Epithelial cell of esophagus (primary cell): Measurements from ENCODE around the gene RPL41.

ENCODE experiments used
- DNase-seq: peaks from one replicate; pipeline ENCODE4 v3.0.0; 2010; ENCODE audit warnings: low read depth
- H3K4me3 ChIP-seq: 2 replicates; pipeline ENCODE4 v1.5.1; 2011; ENCODE audit warnings: mild to moderate bottlenecking, low read length, control low read depth
- TF ChIP-seq, protein P1 (sequence below): IDR thresholded peaks from 2 replicates; pipeline ENCODE4 v1.5.1; 2011; ENCODE audit warnings: low read depth, mild to moderate bottlenecking, low read length, control low read depth, inconsistent platforms; ENCODE audit not compliant: insufficient read depth; ENCODE audit errors: missing control alignments

The RPL41 gene

DNA sequence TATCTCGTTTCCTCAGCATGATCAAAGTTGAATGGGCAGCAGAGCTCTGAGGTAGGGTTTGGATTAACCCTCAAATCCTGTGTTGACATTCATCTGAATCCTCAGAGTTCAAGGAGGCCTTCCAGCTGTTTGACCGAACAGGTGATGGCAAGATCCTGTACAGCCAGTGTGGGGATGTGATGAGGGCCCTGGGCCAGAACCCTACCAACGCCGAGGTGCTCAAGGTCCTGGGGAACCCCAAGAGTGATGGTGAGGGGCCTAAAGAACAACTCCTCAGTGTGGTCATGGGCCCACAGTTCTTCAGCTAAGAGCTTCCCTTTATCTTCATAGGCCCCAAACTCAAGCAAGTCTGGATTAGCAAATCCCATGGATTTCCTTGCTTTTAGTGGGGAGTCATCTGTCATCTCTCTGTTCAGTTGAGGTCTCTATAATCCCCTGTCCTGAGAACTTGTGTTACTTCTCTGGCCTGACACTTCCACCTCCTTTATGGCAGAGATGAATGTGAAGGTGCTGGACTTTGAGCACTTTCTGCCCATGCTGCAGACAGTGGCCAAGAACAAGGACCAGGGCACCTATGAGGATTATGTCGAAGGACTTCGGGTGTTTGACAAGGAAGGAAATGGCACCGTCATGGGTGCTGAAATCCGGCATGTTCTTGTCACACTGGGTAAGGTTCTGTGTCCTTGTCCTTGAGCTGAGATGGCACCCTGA, 43.2 kb downstream of the RPL41 start:
- H3K4me3 ChIP-seq = peak overlapping the region; percentile 100
- TF ChIP-seq, protein P1, sequence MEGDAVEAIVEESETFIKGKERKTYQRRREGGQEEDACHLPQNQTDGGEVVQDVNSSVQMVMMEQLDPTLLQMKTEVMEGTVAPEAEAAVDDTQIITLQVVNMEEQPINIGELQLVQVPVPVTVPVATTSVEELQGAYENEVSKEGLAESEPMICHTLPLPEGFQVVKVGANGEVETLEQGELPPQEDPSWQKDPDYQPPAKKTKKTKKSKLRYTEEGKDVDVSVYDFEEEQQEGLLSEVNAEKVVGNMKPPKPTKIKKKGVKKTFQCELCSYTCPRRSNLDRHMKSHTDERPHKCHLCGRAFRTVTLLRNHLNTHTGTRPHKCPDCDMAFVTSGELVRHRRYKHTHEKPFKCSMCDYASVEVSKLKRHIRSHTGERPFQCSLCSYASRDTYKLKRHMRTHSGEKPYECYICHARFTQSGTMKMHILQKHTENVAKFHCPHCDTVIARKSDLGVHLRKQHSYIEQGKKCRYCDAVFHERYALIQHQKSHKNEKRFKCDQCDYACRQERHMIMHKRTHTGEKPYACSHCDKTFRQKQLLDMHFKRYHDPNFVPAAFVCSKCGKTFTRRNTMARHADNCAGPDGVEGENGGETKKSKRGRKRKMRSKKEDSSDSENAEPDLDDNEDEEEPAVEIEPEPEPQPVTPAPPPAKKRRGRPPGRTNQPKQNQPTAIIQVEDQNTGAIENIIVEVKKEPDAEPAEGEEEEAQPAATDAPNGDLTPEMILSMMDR = no peak
- no peak for DNase-seq

DNA sequence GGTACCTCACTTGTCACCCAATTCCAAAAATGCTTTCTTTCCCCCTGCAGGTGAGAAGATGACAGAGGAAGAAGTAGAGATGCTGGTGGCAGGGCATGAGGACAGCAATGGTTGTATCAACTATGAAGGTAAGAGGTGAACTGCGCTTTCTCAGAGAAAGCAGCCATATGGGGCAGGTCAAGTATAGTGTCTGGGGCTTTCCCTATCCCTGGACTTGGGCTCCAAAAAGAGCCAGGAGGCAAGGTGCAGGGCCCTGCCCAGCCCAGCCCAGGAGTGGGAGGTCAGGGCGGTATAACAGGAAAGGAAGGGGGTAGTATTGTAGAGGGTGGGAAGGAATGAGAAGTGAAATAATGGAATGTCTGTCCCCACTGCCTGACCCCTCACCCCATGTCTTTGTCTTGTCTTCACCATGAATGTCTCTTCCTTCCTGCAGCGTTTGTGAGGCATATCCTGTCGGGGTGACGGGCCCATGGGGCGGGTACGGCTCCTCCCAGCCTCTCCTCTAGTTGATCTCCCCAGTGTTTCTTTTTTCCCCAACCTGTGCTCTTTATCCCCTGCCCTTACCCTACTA, 43.8 kb downstream of the RPL41 start:
- peak; percentile 55 for DNase-seq
- TF ChIP-seq, protein P1 = peak; percentile 15
- peak overlapping the region; percentile 100 for H3K4me3 ChIP-seq

DNA sequence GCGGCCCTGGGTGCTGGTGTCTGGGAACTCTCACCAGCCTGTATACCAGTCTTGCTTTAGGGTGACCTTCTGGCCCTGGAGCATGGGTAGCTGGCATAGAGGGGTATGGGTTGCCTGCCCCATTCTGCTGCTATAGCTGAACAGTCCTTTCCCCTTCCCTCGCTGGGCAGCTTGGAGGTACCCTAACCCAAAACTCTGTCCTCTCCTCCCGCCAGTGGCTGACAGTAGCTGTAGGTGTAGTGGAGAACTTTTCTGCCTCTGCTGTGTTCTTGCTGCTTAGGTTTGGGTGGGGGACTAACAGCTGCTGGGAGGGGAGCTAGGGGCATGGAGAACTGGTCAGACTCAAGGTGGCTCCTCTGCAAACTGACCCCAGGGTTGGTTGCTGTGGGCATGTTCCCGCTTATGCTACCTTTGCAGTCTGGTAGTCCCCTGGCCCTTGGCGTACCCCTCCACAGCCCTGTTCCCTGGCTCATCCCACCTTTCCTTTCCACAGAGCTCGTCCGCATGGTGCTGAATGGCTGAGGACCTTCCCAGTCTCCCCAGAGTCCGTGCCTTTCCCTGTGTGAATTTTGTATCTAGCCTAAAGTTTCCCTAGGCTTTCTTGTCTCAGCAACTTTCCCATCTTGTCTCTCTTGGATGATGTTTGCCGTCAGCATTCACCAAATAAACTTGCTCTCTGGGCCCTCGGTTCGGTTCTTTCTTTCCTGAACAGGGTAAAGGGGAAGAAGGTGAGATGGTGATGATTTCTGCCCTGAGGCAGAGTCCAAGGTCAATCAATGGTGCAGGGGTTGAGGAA, 44.7 kb downstream of the RPL41 start:
- TF ChIP-seq, protein P1 = no peak
- peak overlapping the region; percentile 100 for H3K4me3 ChIP-seq
- no peak for DNase-seq

DNA sequence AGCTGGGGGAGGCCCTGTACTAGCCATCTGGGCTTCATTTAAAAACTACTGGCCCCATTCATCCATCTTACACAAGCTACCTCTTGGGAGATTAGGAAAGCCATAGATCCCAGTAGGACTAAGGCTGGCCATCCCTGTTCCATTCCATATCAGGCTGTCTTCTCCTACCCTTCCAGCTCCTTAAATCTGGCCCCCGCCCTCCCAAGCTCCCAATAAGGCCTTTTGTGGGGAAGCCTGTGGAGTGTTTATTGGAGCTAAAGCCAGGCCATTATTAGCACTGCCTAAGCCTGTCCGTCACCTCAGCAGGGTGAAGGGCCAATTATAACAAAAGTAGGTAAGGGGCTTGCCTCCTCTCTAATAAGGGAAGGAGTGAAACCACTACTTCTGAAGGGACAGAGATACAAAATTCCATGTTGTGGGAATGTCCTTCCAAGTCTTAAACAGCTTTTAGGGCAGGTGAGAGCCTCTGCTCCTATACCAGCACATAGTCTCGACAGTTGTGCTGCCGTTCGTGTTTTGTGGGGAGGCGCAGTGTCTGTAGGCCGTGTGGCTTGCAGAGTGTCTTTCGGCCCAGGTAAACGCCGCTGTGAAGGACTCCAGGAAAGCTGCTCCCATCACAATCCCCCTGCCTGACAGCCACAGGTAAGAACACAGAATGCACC, 45.4 kb downstream of the RPL41 start:
- TF ChIP-seq, protein P1 = no peak
- H3K4me3 ChIP-seq = no peak overlapping the region
- no peak for DNase-seq

DNA sequence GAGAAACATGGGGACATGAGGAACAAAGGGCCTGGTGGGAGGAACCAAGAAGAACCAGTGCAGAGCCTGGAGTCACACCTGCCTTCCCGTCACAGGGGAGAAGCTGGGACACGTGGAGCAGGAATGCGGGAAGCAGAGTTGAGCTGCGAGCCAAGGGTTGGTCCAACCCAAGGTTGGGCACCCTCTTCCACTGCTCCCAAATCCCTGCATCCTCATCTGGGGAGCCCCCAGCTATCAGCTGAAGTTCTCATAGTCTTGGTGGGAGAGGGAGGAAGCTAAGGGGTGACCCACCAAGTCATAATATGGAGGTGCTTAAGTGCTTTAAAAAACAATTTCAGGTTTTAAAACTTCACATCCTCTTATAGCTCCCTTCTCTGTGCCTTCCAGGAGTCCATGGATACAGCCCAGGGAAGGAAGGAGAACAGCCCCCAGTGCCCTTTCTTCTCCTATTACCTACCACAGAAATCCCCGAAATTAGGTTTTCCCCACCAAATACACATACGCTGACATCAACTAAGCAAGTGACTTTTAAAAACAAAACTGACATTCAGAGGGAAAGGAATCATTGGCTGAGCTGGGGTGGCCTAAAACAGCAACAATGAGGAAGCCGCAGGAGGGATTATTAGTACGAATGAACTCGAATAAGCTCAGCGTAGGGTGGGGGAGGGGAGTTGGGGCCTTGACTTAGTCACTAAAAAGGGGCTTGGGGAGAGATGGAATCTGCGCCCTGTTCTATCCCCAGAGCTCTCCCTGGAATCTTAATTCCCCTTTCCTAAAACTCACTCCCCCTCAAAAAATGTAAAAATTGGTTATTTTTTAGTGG, 46.2 kb downstream of the RPL41 start:
- no peak for DNase-seq
- TF ChIP-seq, protein P1 = no peak
- H3K4me3 ChIP-seq = no peak overlapping the region
